ENCODE measurements around the gene TCF20.

DNA sequence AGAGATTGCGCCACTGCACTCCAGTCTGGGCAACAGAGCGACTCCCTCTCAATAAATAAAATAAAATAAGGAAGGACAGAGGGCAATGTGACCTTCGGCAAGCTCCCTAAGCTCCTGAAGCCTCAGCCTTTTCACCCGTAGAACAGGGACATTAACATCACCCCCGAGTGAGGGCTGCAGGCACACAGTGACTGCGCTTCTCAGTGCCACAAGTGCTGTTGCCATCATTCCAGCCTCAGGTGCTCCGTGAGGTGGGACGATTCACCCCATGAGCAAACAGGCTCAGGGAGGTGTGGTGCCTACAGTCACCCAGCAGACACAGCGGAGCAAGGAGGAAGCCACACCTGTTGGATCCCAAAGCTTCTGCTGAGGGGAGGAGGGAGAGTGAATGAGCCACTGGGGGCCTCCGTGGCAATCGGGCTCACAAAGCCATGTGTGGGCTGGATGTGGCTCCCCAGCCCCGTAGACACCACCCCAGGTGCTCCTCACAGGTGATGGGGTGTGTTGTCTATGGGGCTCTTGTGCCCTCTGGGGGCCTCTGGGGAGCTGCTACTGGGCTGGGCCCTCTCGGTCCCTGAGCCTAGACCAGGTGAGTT, 9.1 kb upstream of the TCF20 start:
- TF ChIP-seq, protein P1, sequence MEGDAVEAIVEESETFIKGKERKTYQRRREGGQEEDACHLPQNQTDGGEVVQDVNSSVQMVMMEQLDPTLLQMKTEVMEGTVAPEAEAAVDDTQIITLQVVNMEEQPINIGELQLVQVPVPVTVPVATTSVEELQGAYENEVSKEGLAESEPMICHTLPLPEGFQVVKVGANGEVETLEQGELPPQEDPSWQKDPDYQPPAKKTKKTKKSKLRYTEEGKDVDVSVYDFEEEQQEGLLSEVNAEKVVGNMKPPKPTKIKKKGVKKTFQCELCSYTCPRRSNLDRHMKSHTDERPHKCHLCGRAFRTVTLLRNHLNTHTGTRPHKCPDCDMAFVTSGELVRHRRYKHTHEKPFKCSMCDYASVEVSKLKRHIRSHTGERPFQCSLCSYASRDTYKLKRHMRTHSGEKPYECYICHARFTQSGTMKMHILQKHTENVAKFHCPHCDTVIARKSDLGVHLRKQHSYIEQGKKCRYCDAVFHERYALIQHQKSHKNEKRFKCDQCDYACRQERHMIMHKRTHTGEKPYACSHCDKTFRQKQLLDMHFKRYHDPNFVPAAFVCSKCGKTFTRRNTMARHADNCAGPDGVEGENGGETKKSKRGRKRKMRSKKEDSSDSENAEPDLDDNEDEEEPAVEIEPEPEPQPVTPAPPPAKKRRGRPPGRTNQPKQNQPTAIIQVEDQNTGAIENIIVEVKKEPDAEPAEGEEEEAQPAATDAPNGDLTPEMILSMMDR (IDR thresholded peaks at IDR 0.05; ENCODE audit: low read depth, low read length), result no peak
- TF ChIP-seq POLR2A (IDR thresholded peaks at IDR 0.05; ENCODE audit: extremely low read depth, insufficient read length) (no peak), MYC (IDR thresholded peaks at IDR 0.05; ENCODE audit: low read depth, low read length) (no peak)
- TF ChIP-seq, protein P2, sequence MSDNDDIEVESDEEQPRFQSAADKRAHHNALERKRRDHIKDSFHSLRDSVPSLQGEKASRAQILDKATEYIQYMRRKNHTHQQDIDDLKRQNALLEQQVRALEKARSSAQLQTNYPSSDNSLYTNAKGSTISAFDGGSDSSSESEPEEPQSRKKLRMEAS (IDR thresholded peaks at IDR 0.05; ENCODE audit: low read depth, low read length), result no peak
